Chondrocyte (in vitro differentiated cells): ENCODE data around the gene RARRES2. TPM values are rescaled to one million over a fixed set of nuclear protein-coding genes. Genes with fewer than 3 reads are reported as not detected.

Experiments
- DNase-seq: peaks from one replicate; pipeline ENCODE4 v3.0.0; 2021; ENCODE audit warnings: mixed read lengths, low spot score
- H3K27ac Mint-ChIP-seq: one replicate; pipeline ENCODE4 v1.8.0; 2021; ENCODE audit warnings: mild to moderate bottlenecking, moderate library complexity, mixed read lengths; ENCODE audit not compliant: unreplicated experiment
- H3K27me3 Mint-ChIP-seq: 2 replicates; pipeline ENCODE4 v1.8.0; 2021; ENCODE audit warnings: low read depth, mixed read lengths
- H3K36me3 Mint-ChIP-seq: 2 replicates; pipeline ENCODE4 v1.8.0; 2021; ENCODE audit warnings: low read depth, mixed read lengths
- H3K4me1 Mint-ChIP-seq: 2 replicates; pipeline ENCODE4 v1.8.0; 2021; ENCODE audit warnings: low read depth, mild to moderate bottlenecking, mixed read lengths
- H3K4me3 Mint-ChIP-seq: one replicate; pipeline ENCODE4 v1.8.0; 2021; ENCODE audit warnings: mild to moderate bottlenecking, moderate library complexity, mixed read lengths; ENCODE audit not compliant: unreplicated experiment
- H3K9me3 Mint-ChIP-seq: 2 replicates; pipeline ENCODE4 v1.8.0; 2021; ENCODE audit warnings: low read depth, mixed read lengths
- CTCF ChIP-seq: fragments of 200-600 bp; sonication (generic); IDR thresholded peaks from 2 replicates; pipeline ENCODE4 v1.5.0; 2021; ENCODE audit warnings: antibody characterized with exemption, mild to moderate bottlenecking, moderate library complexity
- total RNA-seq: library from RNA; stranded (reverse); gene quantifications from 3 replicates; pipeline ENCODE4 v1.2.1, GENCODE V29; 2021

The RARRES2 gene
- total RNA-seq, 1 donor from 2014 or later, result 1.8 TPM

- DNase-seq, result no peak
- H3K27me3 Mint-ChIP-seq, result peaks cover 2% of the 10 kb centered on the region
- no peaks in the 10 kb centered on the region for H3K9me3 Mint-ChIP-seq
- H3K4me1 Mint-ChIP-seq, result no peaks in the 10 kb centered on the region
- no peak for TF ChIP-seq CTCF
- H3K27ac Mint-ChIP-seq, result no peak overlapping the region
- H3K36me3 Mint-ChIP-seq, result peaks cover 2% of the 10 kb centered on the region
- no peak overlapping the region for H3K4me3 Mint-ChIP-seq
Observed at GRCh38 chr7:150330211-150330885, 11.1 kb downstream of the RARRES2 start.

GRCh38 chr7:150329331-150330120, 11.9 kb downstream of the RARRES2 start:
- H3K9me3 Mint-ChIP-seq, result no peaks in the 10 kb centered on the region
- peaks cover 6% of the 10 kb centered on the region for H3K27me3 Mint-ChIP-seq
- no peak overlapping the region for H3K4me3 Mint-ChIP-seq
- TF ChIP-seq CTCF, result no peak
- H3K27ac Mint-ChIP-seq, result no peak overlapping the region
- H3K4me1 Mint-ChIP-seq, result peaks cover 3% of the 10 kb centered on the region
- no peak for DNase-seq
- peaks cover 2% of the 10 kb centered on the region for H3K36me3 Mint-ChIP-seq

GRCh38 chr7:150327308-150327707, 14.1 kb downstream of the RARRES2 start:
- TF ChIP-seq CTCF, result no peak
- H3K9me3 Mint-ChIP-seq, result no peaks in the 10 kb centered on the region
- H3K4me3 Mint-ChIP-seq, result no peak overlapping the region
- H3K27ac Mint-ChIP-seq, result no peak overlapping the region
- H3K27me3 Mint-ChIP-seq, result peaks cover 4% of the 10 kb centered on the region
- peaks cover 2% of the 10 kb centered on the region for H3K36me3 Mint-ChIP-seq
- H3K4me1 Mint-ChIP-seq, result peaks cover 12% of the 10 kb centered on the region
- no peak for DNase-seq

- Mint-ChIP-seq H3K27me3 (peaks cover 4% of the 10 kb centered on the region), H3K4me1 (peaks cover 12% of the 10 kb centered on the region)
Observed at GRCh38 chr7:150326657-150327268, 14.7 kb downstream of the RARRES2 start.

More at GRCh38 chr7:150326657-150327268, 14.7 kb downstream of the RARRES2 start:
- no peak for DNase-seq
- Mint-ChIP-seq H3K4me3 (no peak overlapping the region), H3K27ac (no peak overlapping the region), H3K36me3 (peaks cover 2% of the 10 kb centered on the region), H3K9me3 (no peaks in the 10 kb centered on the region)
- no peak for TF ChIP-seq CTCF
